ENCODE measurements around the gene ERBB2. TPM values are rescaled to one million over a fixed set of nuclear protein-coding genes. Genes with fewer than 3 reads are reported as not detected.

ERBB2 gene
- polyA plus RNA-seq, 1 donor = 175 TPM

- peaks cover 2% of the 10 kb centered on the region for H3K4me1 ChIP-seq (ENCODE audit: control insufficient read depth, insufficient read depth, low read length)
- no peaks in the 10 kb centered on the region for H3K27me3 ChIP-seq (ENCODE audit: control insufficient read depth, insufficient read depth, low read length)
- H3K36me3 ChIP-seq (ENCODE audit: control insufficient read depth, insufficient read depth, low read length) = peaks cover 69% of the 10 kb centered on the region
- WGBS (ENCODE audit: insufficient coverage, low lambda C conversion rate) = no CpG with 5 or more reads among the region's 15 CpGs
- no peak overlapping the region for H3K4me3 ChIP-seq (ENCODE audit: low read length)
- no peak for DNase-seq
- H3K27ac ChIP-seq (ENCODE audit: low read length) = no peak overlapping the region
- H3K9me3 ChIP-seq (ENCODE audit: control insufficient read depth, low read depth, low read length) = no peaks in the 10 kb centered on the region
Observed at GRCh38 chr17:39659279-39660010, 40.4 kb upstream of the ERBB2 start.

- no peaks in the 10 kb centered on the region for H3K9me3 ChIP-seq (ENCODE audit: control insufficient read depth, low read depth, low read length)
- no peak overlapping the region for H3K4me3 ChIP-seq (ENCODE audit: low read length)
- no peak for DNase-seq
- no CpG with 5 or more reads among the region's 5 CpGs for WGBS (ENCODE audit: insufficient coverage, low lambda C conversion rate)
- H3K4me1 ChIP-seq (ENCODE audit: control insufficient read depth, insufficient read depth, low read length) = peaks cover 7% of the 10 kb centered on the region
- H3K36me3 ChIP-seq (ENCODE audit: control insufficient read depth, insufficient read depth, low read length) = peaks cover 64% of the 10 kb centered on the region
- no peak overlapping the region for H3K27ac ChIP-seq (ENCODE audit: low read length)
- H3K27me3 ChIP-seq (ENCODE audit: control insufficient read depth, insufficient read depth, low read length) = no peaks in the 10 kb centered on the region
Observed at GRCh38 chr17:39660011-39660360, 39.9 kb upstream of the ERBB2 start.

- Histone ChIP-seq H3K36me3 (ENCODE audit: control insufficient read depth, insufficient read depth, low read length) (peaks cover 63% of the 10 kb centered on the region), H3K4me1 (ENCODE audit: control insufficient read depth, insufficient read depth, low read length) (peaks cover 8% of the 10 kb centered on the region), H3K9me3 (ENCODE audit: control insufficient read depth, low read depth, low read length) (no peaks in the 10 kb centered on the region), H3K27me3 (ENCODE audit: control insufficient read depth, insufficient read depth, low read length) (no peaks in the 10 kb centered on the region), H3K27ac (ENCODE audit: low read length) (no peak overlapping the region), H3K4me3 (ENCODE audit: low read length) (no peak overlapping the region)
- no peak for DNase-seq
- no CpG with 5 or more reads among the region's 35 CpGs for WGBS (ENCODE audit: insufficient coverage, low lambda C conversion rate)
Observed at GRCh38 chr17:39660397-39661385, 39.2 kb upstream of the ERBB2 start.

- Histone ChIP-seq H3K9me3 (ENCODE audit: control insufficient read depth, low read depth, low read length) (peaks cover 4% of the 10 kb centered on the region), H3K36me3 (ENCODE audit: control insufficient read depth, insufficient read depth, low read length) (peaks cover 53% of the 10 kb centered on the region), H3K27me3 (ENCODE audit: control insufficient read depth, insufficient read depth, low read length) (peaks cover 9% of the 10 kb centered on the region), H3K4me1 (ENCODE audit: control insufficient read depth, insufficient read depth, low read length) (peaks cover 18% of the 10 kb centered on the region), H3K27ac (ENCODE audit: low read length) (no peak overlapping the region), H3K4me3 (ENCODE audit: low read length) (no peak overlapping the region)
- no peak for DNase-seq
- no CpG with 5 or more reads among the region's 8 CpGs for WGBS (ENCODE audit: insufficient coverage, low lambda C conversion rate)
Observed at GRCh38 chr17:39661744-39662541, 37.9 kb upstream of the ERBB2 start.

- Histone ChIP-seq H3K36me3 (ENCODE audit: control insufficient read depth, insufficient read depth, low read length) (peaks cover 47% of the 10 kb centered on the region), H3K27ac (ENCODE audit: low read length) (no peak overlapping the region), H3K4me1 (ENCODE audit: control insufficient read depth, insufficient read depth, low read length) (peaks cover 26% of the 10 kb centered on the region), H3K9me3 (ENCODE audit: control insufficient read depth, low read depth, low read length) (peaks cover 4% of the 10 kb centered on the region), H3K4me3 (ENCODE audit: low read length) (no peak overlapping the region), H3K27me3 (ENCODE audit: control insufficient read depth, insufficient read depth, low read length) (peaks cover 17% of the 10 kb centered on the region)
- no peak for DNase-seq
- WGBS (ENCODE audit: insufficient coverage, low lambda C conversion rate) = 83% methylated on average over 1 of the region's 22 CpGs
Observed at GRCh38 chr17:39662551-39663339, 37.1 kb upstream of the ERBB2 start.

- DNase-seq = no peak
- Histone ChIP-seq H3K36me3 (ENCODE audit: control insufficient read depth, insufficient read depth, low read length) (peaks cover 41% of the 10 kb centered on the region), H3K4me1 (ENCODE audit: control insufficient read depth, insufficient read depth, low read length) (peaks cover 27% of the 10 kb centered on the region), H3K27ac (ENCODE audit: low read length) (no peak overlapping the region), H3K9me3 (ENCODE audit: control insufficient read depth, low read depth, low read length) (peaks cover 4% of the 10 kb centered on the region), H3K4me3 (ENCODE audit: low read length) (no peak overlapping the region), H3K27me3 (ENCODE audit: control insufficient read depth, insufficient read depth, low read length) (peaks cover 19% of the 10 kb centered on the region)
- WGBS (ENCODE audit: insufficient coverage, low lambda C conversion rate) = no CpG with 5 or more reads among the region's 4 CpGs
Observed at GRCh38 chr17:39663340-39663687, 36.5 kb upstream of the ERBB2 start.

- Histone ChIP-seq H3K36me3 (ENCODE audit: control insufficient read depth, insufficient read depth, low read length) (peaks cover 35% of the 10 kb centered on the region), H3K27ac (ENCODE audit: low read length) (no peak overlapping the region), H3K27me3 (ENCODE audit: control insufficient read depth, insufficient read depth, low read length) (peaks cover 23% of the 10 kb centered on the region), H3K4me1 (ENCODE audit: control insufficient read depth, insufficient read depth, low read length) (peaks cover 31% of the 10 kb centered on the region), H3K9me3 (ENCODE audit: control insufficient read depth, low read depth, low read length) (peaks cover 4% of the 10 kb centered on the region), H3K4me3 (ENCODE audit: low read length) (no peak overlapping the region)
- WGBS (ENCODE audit: insufficient coverage, low lambda C conversion rate) = no CpG with 5 or more reads among the region's 17 CpGs
- DNase-seq = no peak
Observed at GRCh38 chr17:39663688-39664580, 35.9 kb upstream of the ERBB2 start.

GRCh38 chr17:39664581-39665561 lies 35.0 kb upstream of the ERBB2 start, which contains the start of gene TCAP:
Gene TCAP, plus strand, starts transcription at chr17:39665349. Its CDS starts 11 bp downstream, at chr17:39665360.
- H3K27ac ChIP-seq (ENCODE audit: low read length) = no peak within 1 kb of the TSS
- no peak within 1 kb of the TSS for H3K4me3 ChIP-seq (ENCODE audit: low read length)
- peaks cover 28% of the 10 kb centered on the region for H3K36me3 ChIP-seq (ENCODE audit: control insufficient read depth, insufficient read depth, low read length)
- WGBS (ENCODE audit: insufficient coverage, low lambda C conversion rate) = 60% methylated on average over 1 of the region's 15 CpGs
- H3K4me1 ChIP-seq (ENCODE audit: control insufficient read depth, insufficient read depth, low read length) = peaks cover 31% of the 10 kb centered on the region
- H3K9me3 ChIP-seq (ENCODE audit: control insufficient read depth, low read depth, low read length) = peaks cover 4% of the 10 kb centered on the region
- H3K27me3 ChIP-seq (ENCODE audit: control insufficient read depth, insufficient read depth, low read length) = peaks cover 27% of the 10 kb centered on the region
- DNase-seq = no peak
